ENCODE measurements around the gene OR1L4. TPM values are rescaled to one million over a fixed set of nuclear protein-coding genes. Genes with fewer than 3 reads are reported as not detected.

The OR1L4 gene
- total and polyA plus RNA-seq, 7 donors, result not detected

DNA sequence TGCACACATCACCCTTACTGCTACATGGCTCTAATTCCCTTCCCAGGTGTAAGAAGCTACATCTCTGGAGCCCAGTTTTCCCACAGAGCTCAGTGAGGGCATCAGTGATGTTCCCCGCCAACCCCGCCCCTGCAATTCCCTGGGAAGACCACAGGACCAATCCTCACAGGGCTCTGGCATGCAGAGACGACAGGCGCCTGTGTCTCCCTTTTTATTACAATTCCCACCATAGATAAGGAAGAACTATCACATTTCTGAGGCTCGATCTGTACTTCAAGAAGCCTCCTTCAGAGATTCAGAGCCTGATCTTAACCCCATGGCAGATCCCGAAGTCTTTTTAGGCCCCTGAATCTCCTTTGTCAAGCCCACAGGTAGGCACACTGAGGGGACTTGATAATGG is 18.2 kb downstream of the OR1L4 start, which contains the start of gene OR1L6:
Gene OR1L6 (plus strand): TSS at position 301 of the 400 bp plus-strand sequence. CDS start 7,545 bp downstream, outside the sequence.
- H3K27ac ChIP-seq, result no peak within 1 kb of the TSS
- WGBS, 2 donors, result 67 to 77% methylated on average over 6 of the region's 6 CpGs
- peaks cover 0 to 7% (median 0%) of the 10 kb centered on the region in 4 donors for H3K9me3 ChIP-seq

DNA sequence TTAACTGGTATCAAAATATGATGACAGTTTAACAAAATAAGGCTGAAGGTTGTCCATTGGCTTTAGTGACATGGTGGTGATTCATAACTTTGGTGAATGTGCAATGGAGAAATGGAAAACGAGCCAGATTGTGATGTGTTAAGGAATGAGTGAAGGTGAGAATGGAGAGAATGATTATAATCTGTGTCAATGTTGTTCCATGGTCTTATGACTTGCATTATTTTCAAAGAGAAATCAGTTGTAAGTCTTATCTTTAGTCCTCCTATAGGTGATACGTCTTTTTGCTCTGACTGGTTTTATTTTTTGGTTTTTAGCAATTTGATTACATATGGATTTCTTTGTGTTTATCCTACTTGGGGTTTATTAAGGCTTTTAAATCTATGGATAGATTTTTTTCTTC is 31.0 kb downstream of the OR1L4 start:
- Histone ChIP-seq H3K27me3 (no peaks in the 10 kb centered on the region), H3K27ac (no peak overlapping the region), H3K4me1 (no peaks in the 10 kb centered on the region), H3K9me3 (peaks cover 0 to 11% (median 1%) of the 10 kb centered on the region in 4 donors), H3K36me3 (no peaks in the 10 kb centered on the region), H3K4me3 (no peak overlapping the region)
- intact Hi-C loops (cut with DNase I), result no loop called here
- TF ChIP-seq, protein P1, sequence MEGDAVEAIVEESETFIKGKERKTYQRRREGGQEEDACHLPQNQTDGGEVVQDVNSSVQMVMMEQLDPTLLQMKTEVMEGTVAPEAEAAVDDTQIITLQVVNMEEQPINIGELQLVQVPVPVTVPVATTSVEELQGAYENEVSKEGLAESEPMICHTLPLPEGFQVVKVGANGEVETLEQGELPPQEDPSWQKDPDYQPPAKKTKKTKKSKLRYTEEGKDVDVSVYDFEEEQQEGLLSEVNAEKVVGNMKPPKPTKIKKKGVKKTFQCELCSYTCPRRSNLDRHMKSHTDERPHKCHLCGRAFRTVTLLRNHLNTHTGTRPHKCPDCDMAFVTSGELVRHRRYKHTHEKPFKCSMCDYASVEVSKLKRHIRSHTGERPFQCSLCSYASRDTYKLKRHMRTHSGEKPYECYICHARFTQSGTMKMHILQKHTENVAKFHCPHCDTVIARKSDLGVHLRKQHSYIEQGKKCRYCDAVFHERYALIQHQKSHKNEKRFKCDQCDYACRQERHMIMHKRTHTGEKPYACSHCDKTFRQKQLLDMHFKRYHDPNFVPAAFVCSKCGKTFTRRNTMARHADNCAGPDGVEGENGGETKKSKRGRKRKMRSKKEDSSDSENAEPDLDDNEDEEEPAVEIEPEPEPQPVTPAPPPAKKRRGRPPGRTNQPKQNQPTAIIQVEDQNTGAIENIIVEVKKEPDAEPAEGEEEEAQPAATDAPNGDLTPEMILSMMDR (IDR thresholded peaks at IDR 0.05), result no peak
- no peak for DNase-seq
- 38 to 40% methylated on average over 2 of the region's 2 CpGs for WGBS, 2 donors

More for the DNA sequence above, 18.2 kb downstream of the OR1L4 start, which contains the start of gene OR1L6:
- no peak for DNase-seq
- H3K4me1 ChIP-seq, result no peaks in the 10 kb centered on the region
- no peak for TF ChIP-seq POLR2AphosphoS5 (IDR thresholded peaks at IDR 0.05)
- H3K36me3 ChIP-seq, result no peaks in the 10 kb centered on the region
- intact Hi-C loops (cut with DNase I), result no loop called here
- no peak within 1 kb of the TSS for H3K4me3 ChIP-seq
- no peaks in the 10 kb centered on the region for H3K27me3 ChIP-seq

DNA sequence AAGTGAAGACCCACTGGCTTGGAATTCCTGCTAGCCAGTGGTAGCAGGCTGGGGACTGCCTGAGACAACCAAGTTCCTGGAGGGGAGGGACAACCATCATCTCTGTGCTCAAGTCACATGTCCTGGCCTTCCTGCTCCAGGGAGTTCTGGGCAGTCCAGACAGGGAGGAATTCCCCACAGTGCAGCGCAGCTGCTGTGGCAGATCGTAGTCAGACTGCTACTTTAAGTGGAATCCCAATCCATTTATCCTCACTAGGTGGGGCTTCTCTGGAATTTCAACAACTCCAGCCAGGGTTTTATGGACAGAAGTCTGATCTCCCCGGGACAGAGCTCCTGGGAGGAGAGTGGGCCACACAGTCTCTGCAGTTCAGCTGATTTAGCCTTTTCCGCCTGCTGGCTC is 44.0 kb downstream of the OR1L4 start:
- H3K27ac ChIP-seq, result no peak overlapping the region
- no peaks in the 10 kb centered on the region for H3K36me3 ChIP-seq
- H3K27me3 ChIP-seq, result no peaks in the 10 kb centered on the region
- TF ChIP-seq, protein P1 (IDR thresholded peaks at IDR 0.05), result no peak
- TF ChIP-seq POLR2A (IDR thresholded peaks at IDR 0.05) (no peak), EP300 (IDR thresholded peaks at IDR 0.05) (no peak), POLR2AphosphoS5 (IDR thresholded peaks at IDR 0.05) (no peak)
- intact Hi-C loops (cut with DNase I), result no loop called here
- H3K4me3 ChIP-seq, result no peak overlapping the region
- H3K9me3 ChIP-seq, result peaks cover 3 to 12% (median 10%) of the 10 kb centered on the region in 4 donors
- WGBS, 2 donors, result 74 to 81% methylated on average over 4 of the region's 4 CpGs
- no peak for DNase-seq
- H3K4me1 ChIP-seq, result no peaks in the 10 kb centered on the region

Other genes with a start within 250 kb of the OR1L4 start
- not detected for gene OR1J1, start 246.1 kb upstream of the OR1L4 start, total RNA-seq
- not detected for gene OR1J1, start 246.1 kb upstream of the OR1L4 start, polyA plus RNA-seq
- under 1 TPM in 1 of 4 donors, not detected in 3; 0.68 TPM for gene OR1J2, start 213.2 kb upstream of the OR1L4 start, total RNA-seq
- not detected for gene OR1J2, start 213.2 kb upstream of the OR1L4 start, polyA plus RNA-seq
- gene OR1J4, start 204.8 kb upstream of the OR1L4 start, total RNA-seq, result not detected
- not detected for gene OR1J4, start 204.8 kb upstream of the OR1L4 start, polyA plus RNA-seq
- not detected for gene OR1N1, start 196.7 kb upstream of the OR1L4 start, total RNA-seq
- gene OR1N1, start 196.7 kb upstream of the OR1L4 start, polyA plus RNA-seq, result not detected
- not detected for gene OR1N2, start 170.9 kb upstream of the OR1L4 start, total RNA-seq
- not detected for gene OR1N2, start 170.9 kb upstream of the OR1L4 start, polyA plus RNA-seq
- under 1 TPM in 1 of 4 donors, not detected in 3; 0.33 TPM for gene OR1L8, start 140.6 kb upstream of the OR1L4 start, total RNA-seq
- gene OR1L8, start 140.6 kb upstream of the OR1L4 start, polyA plus RNA-seq, result not detected
- gene OR1Q1, start 109.3 kb upstream of the OR1L4 start, total RNA-seq, result not detected
- gene OR1Q1, start 109.3 kb upstream of the OR1L4 start, polyA plus RNA-seq, result not detected
- gene OR1B1, start 66.4 kb upstream of the OR1L4 start, total RNA-seq, result not detected
- not detected for gene OR1B1, start 66.4 kb upstream of the OR1L4 start, polyA plus RNA-seq
- not detected for gene OR1L1, start 62.3 kb upstream of the OR1L4 start, total RNA-seq
- not detected for gene OR1L1, start 62.3 kb upstream of the OR1L4 start, polyA plus RNA-seq
- not detected for gene OR1L3, start 48.9 kb upstream of the OR1L4 start, total RNA-seq
- gene OR1L3, start 48.9 kb upstream of the OR1L4 start, polyA plus RNA-seq, result not detected
- not detected for gene OR1L6, start 18.3 kb downstream of the OR1L4 start, total RNA-seq
- gene OR1L6, start 18.3 kb downstream of the OR1L4 start, polyA plus RNA-seq, result not detected
- gene OR5C1, start 64.9 kb downstream of the OR1L4 start, total RNA-seq, result not detected
- gene OR5C1, start 64.9 kb downstream of the OR1L4 start, polyA plus RNA-seq, result not detected
- gene OR1K1, start 76.1 kb downstream of the OR1L4 start, total RNA-seq, result not detected
- not detected for gene OR1K1, start 76.1 kb downstream of the OR1L4 start, polyA plus RNA-seq
- gene PDCL, start 104.6 kb downstream of the OR1L4 start, total RNA-seq, result 10 to 100 TPM; 16.7 to 26.0 (median 21.4) TPM
- 10 to 100 TPM in 2 of 3 donors, 1 to 10 TPM in 1; 9.3 to 13.8 (median 11.8) TPM for gene PDCL, start 104.6 kb downstream of the OR1L4 start, polyA plus RNA-seq
- gene RC3H2, start 181.4 kb downstream of the OR1L4 start, total RNA-seq, result 10 to 100 TPM; 43.8 to 49.5 (median 46.8) TPM
- gene RC3H2, start 181.4 kb downstream of the OR1L4 start, polyA plus RNA-seq, result 10 to 100 TPM; 11.4 to 13.1 (median 12.0) TPM
- 10 to 100 TPM in 2 of 4 donors, 1 to 10 TPM in 2; 7.1 to 14.5 (median 10.3) TPM for gene ZBTB6, start 189.3 kb downstream of the OR1L4 start, total RNA-seq
- gene ZBTB6, start 189.3 kb downstream of the OR1L4 start, polyA plus RNA-seq, result 1 to 10 TPM; 3.0 to 4.4 (median 4.4) TPM
- gene ZBTB26, start 207.5 kb downstream of the OR1L4 start, total RNA-seq, result 10 to 100 TPM in 3 of 4 donors, 1 to 10 TPM in 1; 9.2 to 13.3 (median 11.4) TPM
- gene ZBTB26, start 207.5 kb downstream of the OR1L4 start, polyA plus RNA-seq, result 1 to 10 TPM; 1.4 to 3.6 (median 3.2) TPM
- gene RABGAP1, start 217.0 kb downstream of the OR1L4 start, total RNA-seq, result 100 to 1,000 TPM in 2 of 4 donors, 10 to 100 TPM in 2; 90.6 to 110 (median 98.9) TPM
- 10 to 100 TPM; 12.5 to 17.3 (median 15.0) TPM for gene RABGAP1, start 217.0 kb downstream of the OR1L4 start, polyA plus RNA-seq